Astrocyte of the spinal cord (primary cell): ENCODE data around the gene SPESP1.

Experiments
- DNase-seq: peaks from one replicate; pipeline ENCODE4 v3.0.0; 2011; ENCODE audit warnings: low read depth, low spot score
- H3K4me3 ChIP-seq: 2 replicates; pipeline ENCODE4 v1.5.1; 2011; ENCODE audit warnings: low read depth, mild to moderate bottlenecking, low read length, moderate library complexity
- CTCF ChIP-seq: IDR thresholded peaks from 2 replicates; pipeline ENCODE4 v1.5.1; 2012; ENCODE audit warnings: low read depth, mild to moderate bottlenecking, low read length, inconsistent platforms
- in situ Hi-C: cut with HindIII; loops from 2 replicates; pipeline ENCODE4 v1.10.0; 2017; ENCODE audit warnings: low sequenced_read_pairs

Gene SPESP1

GRCh38 chr15:68930268-68931022, at the start of gene SPESP1:
Gene SPESP1, plus strand, starts transcription at chr15:68930525. Its CDS starts 129 bp downstream, at chr15:68930654.
- peak within 1 kb of the TSS; percentile 40 for H3K4me3 ChIP-seq
- DNase-seq, result peak; percentile 52

DNA sequence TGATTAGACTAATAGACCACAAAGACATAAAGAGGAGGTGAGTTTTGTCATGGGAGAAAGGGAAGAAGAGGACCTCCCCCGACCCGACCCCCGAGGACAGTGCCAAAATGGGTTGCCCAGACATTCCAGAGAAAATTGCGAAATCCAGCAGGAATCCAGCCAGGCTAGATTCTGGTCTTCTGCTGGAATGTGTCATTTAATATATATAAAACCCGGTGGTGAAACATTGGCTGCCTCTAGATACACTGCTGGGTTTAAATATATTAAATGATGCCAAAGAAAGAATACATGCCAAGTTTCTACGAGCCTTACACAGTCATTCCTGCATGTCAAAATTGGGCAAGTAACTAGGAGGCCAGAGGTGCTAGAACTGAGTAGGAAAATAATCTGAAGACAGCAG, 45.3 kb upstream of the SPESP1 start:
- no peak for TF ChIP-seq CTCF
- in situ Hi-C loops, result no loop called here
- peak; percentile 15 for DNase-seq
- H3K4me3 ChIP-seq, result no peak overlapping the region

More at GRCh38 chr15:68930268-68931022, at the start of gene SPESP1:
- TF ChIP-seq CTCF, result no peak
- in situ Hi-C loops, result no loop called here

GRCh38 chr15:68887120-68887519, 43.2 kb upstream of the SPESP1 start:
- no peak for TF ChIP-seq CTCF
- in situ Hi-C loops, result no loop called here
- no peak overlapping the region for H3K4me3 ChIP-seq
- no peak for DNase-seq

GRCh38 chr15:68887819-68888218, 42.5 kb upstream of the SPESP1 start:
- no peak overlapping the region for H3K4me3 ChIP-seq
- DNase-seq, result no peak
- TF ChIP-seq CTCF, result no peak
- in situ Hi-C loops, result no loop called here

DNA sequence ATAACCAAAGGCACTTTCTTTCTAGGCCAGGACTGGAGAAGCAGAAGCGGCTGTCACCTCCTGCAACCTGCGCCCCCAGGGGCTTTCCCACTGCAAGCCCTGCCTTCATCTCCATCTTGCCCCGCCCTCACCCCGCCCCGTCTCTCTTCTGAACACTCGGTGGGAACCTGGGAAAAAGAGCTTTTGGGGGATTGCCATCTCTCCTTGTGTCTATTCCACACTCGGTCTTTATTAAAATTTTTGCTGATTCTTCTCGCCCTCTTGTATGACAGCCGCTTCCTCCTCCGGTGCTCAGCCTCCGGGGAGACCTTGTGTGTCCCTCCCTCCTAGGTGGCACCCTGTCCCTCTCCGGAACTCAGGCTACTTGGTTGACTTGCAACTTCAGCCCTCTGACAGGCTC, 41.9 kb upstream of the SPESP1 start:
- TF ChIP-seq CTCF, result no peak
- in situ Hi-C loops, result no loop called here
- no peak overlapping the region for H3K4me3 ChIP-seq
- no peak for DNase-seq

GRCh38 chr15:68894208-68894607, 36.1 kb upstream of the SPESP1 start:
- in situ Hi-C loops, result no loop called here
- no peak for DNase-seq
- no peak for TF ChIP-seq CTCF
- H3K4me3 ChIP-seq, result no peak overlapping the region

GRCh38 chr15:68896178-68896577, 34.1 kb upstream of the SPESP1 start:
- no peak for DNase-seq
- in situ Hi-C loops, result no loop called here
- no peak for TF ChIP-seq CTCF
- H3K4me3 ChIP-seq, result no peak overlapping the region
